Skeletal muscle tissue (tissue), 5 donors: ENCODE data around the gene SKIC3. TPM values are rescaled to one million over a fixed set of nuclear protein-coding genes. Genes with fewer than 3 reads are reported as not detected.

Experiments used
- H3K27ac ChIP-seq: one replicate; pipeline ENCODE4 v1.7.0; 2013; ENCODE audit warnings: mild to moderate bottlenecking, low read depth, low read length, inconsistent platforms
- H3K27me3 ChIP-seq, 3 donors: one replicate each; pipeline ENCODE4 v1.7.0; 2013; ENCODE audit warnings: low read length in 3 of 3; ENCODE audit not compliant: control insufficient read depth in 3 of 3, insufficient read depth in 3 of 3
- H3K36me3 ChIP-seq, 3 donors: one replicate each; pipeline ENCODE4 v1.7.0; 2013; ENCODE audit warnings: low read length in 3 of 3; ENCODE audit not compliant: control insufficient read depth in 3 of 3, insufficient read depth in 3 of 3
- H3K4me1 ChIP-seq, 3 donors: one replicate each; pipeline ENCODE4 v1.7.0; 2013; ENCODE audit warnings: low read length in 3 of 3, mild to moderate bottlenecking in 3 of 3; ENCODE audit not compliant: control insufficient read depth in 3 of 3, insufficient read depth in 3 of 3
- H3K4me3 ChIP-seq, 3 donors: one replicate each; pipeline ENCODE4 v1.7.0; 2013; ENCODE audit warnings: low read length in 3 of 3
- H3K9ac ChIP-seq, 3 donors: one replicate each; pipeline ENCODE4 v1.7.0; 2013; ENCODE audit warnings: low read length in 3 of 3, mild to moderate bottlenecking in 3 of 3, moderate library complexity in 2 of 3, low read depth in 1 of 3
- H3K9me3 ChIP-seq, 3 donors: one replicate each; pipeline ENCODE4 v1.7.0; 2013; ENCODE audit warnings: low read length in 3 of 3; ENCODE audit not compliant: control insufficient read depth in 3 of 3
- small RNA-seq: library from RNA; depleted of rRNA; stranded (forward); fragments of <200 nt; gene quantifications from one replicate; pipeline ENCODE3, GENCODE V24; 2014
- total RNA-seq: library from RNA; depleted of rRNA; stranded (reverse); fragments of >200 nt; gene quantifications from one replicate; pipeline ENCODE4 v1.2.3, GENCODE V29; 2014
- donor health status: Osteomylitis.

Gene SKIC3
- total RNA-seq, 1 donor from 2014 or later, result 86.1 TPM

- H3K27me3 ChIP-seq, result no peaks in the 10 kb centered on the region
- H3K9me3 ChIP-seq, result no peaks in the 10 kb centered on the region
- H3K9ac ChIP-seq, result no peak overlapping the region
- H3K4me3 ChIP-seq, result no peak overlapping the region
- no peak overlapping the region for H3K27ac ChIP-seq
- H3K4me1 ChIP-seq, result no peaks in the 10 kb centered on the region
- peaks cover 6 to 51% (median 46%) of the 10 kb centered on the region in 3 donors for H3K36me3 ChIP-seq
These were observed 36.4 kb downstream of the SKIC3 start for GRCh38 chr5:95518417-95518816.

- no peak overlapping the region for H3K9ac ChIP-seq
- H3K4me1 ChIP-seq, result no peaks in the 10 kb centered on the region
- no peaks in the 10 kb centered on the region for H3K9me3 ChIP-seq
- peaks cover 21 to 69% (median 64%) of the 10 kb centered on the region in 3 donors for H3K36me3 ChIP-seq
- H3K27me3 ChIP-seq, result no peaks in the 10 kb centered on the region
- H3K27ac ChIP-seq, result no peak overlapping the region
- no peak overlapping the region for H3K4me3 ChIP-seq
These were observed 43.2 kb downstream of the SKIC3 start for GRCh38 chr5:95511606-95512005.

GRCh38 chr5:95508550-95508949 is 46.2 kb downstream of the SKIC3 start:
- H3K27ac ChIP-seq, result no peak overlapping the region
- no peak overlapping the region for H3K9ac ChIP-seq
- no peaks in the 10 kb centered on the region for H3K27me3 ChIP-seq
- no peaks in the 10 kb centered on the region for H3K9me3 ChIP-seq
- H3K4me3 ChIP-seq, result no peak overlapping the region
- H3K4me1 ChIP-seq, result no peaks in the 10 kb centered on the region
- H3K36me3 ChIP-seq, result peaks cover 20 to 54% (median 50%) of the 10 kb centered on the region in 3 donors

Small RNA genes within 50 kb of the gene (small RNA-seq; reads per million reads assigned to genes)
- not detected for gene RNU6-308P

Other genes starting within 250 kb of the SKIC3 start
- gene FAM81B, start 163.6 kb downstream of the SKIC3 start, total RNA-seq, result 1.0 TPM
- gene ARSK, start 124 bp upstream of the SKIC3 start, total RNA-seq, result 6.3 TPM
- gene GPR150, start 65.1 kb upstream of the SKIC3 start, total RNA-seq, result under 0.01 TPM
- gene RFESD, start 91.8 kb upstream of the SKIC3 start, total RNA-seq, result 3.1 TPM
- 1.0 TPM for gene SPATA9, start 128.0 kb upstream of the SKIC3 start, total RNA-seq
- 640 TPM for gene RHOBTB3, start 176.4 kb upstream of the SKIC3 start, total RNA-seq